Measurements from ENCODE around the gene TTC27. TPM values are rescaled to one million over a fixed set of nuclear protein-coding genes. Genes with fewer than 3 reads are reported as not detected.

TTC27 gene
- total and polyA plus RNA-seq, 2 of the 13 experiments (the other 11 are each of a cell fraction or from before 2014, with no cell fraction given): 26.7 to 44.7 TPM

DNA sequence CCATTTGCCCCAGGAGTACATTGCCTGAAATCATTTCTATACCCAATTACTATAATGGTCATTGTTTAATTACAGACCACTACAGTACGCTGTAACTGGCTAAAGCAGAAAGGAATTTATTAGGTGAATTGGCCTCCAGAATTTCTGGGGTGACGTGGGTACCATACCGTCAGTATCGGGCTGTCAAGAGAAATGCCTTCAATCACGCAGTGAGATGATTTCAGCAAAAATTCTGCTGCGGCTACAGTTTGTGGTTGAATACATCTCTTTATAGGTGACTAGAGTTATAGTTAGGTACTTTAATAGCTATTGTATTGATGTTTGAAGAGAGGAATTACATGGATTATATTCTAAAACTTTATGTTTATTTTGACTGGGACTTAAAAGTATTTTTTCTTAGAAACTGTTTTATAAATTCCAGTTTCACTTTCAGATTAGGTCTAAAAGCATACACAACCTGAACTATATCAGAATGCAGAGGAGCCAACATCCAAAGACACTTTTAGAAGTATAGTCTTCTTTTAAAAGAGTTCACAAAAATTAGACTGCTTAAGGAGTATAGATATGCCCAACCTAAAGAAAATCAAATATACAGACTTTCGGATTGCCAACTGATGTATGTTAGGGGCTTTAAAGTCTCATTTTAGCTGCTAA lies 128.4 kb downstream of the TTC27 start:
- WGBS (ENCODE audit: low lambda C conversion rate): 97% methylated on average over 7 of the region's 7 CpGs
- FAIRE-seq: no peak
- H4K20me1 ChIP-seq (ENCODE audit: insufficient read depth, low read length): no peaks in the 10 kb centered on the region
- CTCF ChIA-PET (ENCODE audit: low intra/inter-chr PET ratio, low total read pairs): no interaction called here
- TF ChIP-seq ZZZ3 (CRISPR knock-in tag; IDR thresholded peaks at IDR 0.05; ENCODE audit: borderline replicate concordance) (no peak), SNRNP70 (IDR thresholded peaks at IDR 0.05; ENCODE audit: low read depth, low read length) (no peak), SRSF1 (optimal IDR thresholded peaks at IDR 0.05; ENCODE audit: low read depth, low read length) (no peak), ZNF563 (CRISPR knock-in tag; IDR thresholded peaks at IDR 0.05) (no peak), ZNF431 (CRISPR knock-in tag; IDR thresholded peaks at IDR 0.05; ENCODE audit: borderline replicate concordance, low read depth) (no peak), ZNF615 (CRISPR knock-in tag; IDR thresholded peaks at IDR 0.05; ENCODE audit: borderline replicate concordance) (no peak), MAFK (conservative IDR thresholded peaks at IDR 0.05 in 1 of 2, IDR thresholded peaks at IDR 0.05 in 1 of 2; ENCODE audit: low read length in 2 of 2) (no peak), ZBTB21 (CRISPR knock-in tag; IDR thresholded peaks at IDR 0.05) (no peak), ZNF772 (CRISPR knock-in tag; IDR thresholded peaks at IDR 0.05) (no peak), PHF8 (CRISPR knock-in tag; IDR thresholded peaks at IDR 0.05) (no peak), ARNT (IDR thresholded peaks at IDR 0.05) (no peak), FOXA1 (IDR thresholded peaks at IDR 0.05) (no peak), FOXA1 (CRISPR knock-in tag; IDR thresholded peaks at IDR 0.05) (no peak), ZNF672 (CRISPR knock-in tag; IDR thresholded peaks at IDR 0.05) (no peak), ZC3H13 (CRISPR knock-in tag; IDR thresholded peaks at IDR 0.05) (no peak)
- TF ChIP-seq, protein P1, sequence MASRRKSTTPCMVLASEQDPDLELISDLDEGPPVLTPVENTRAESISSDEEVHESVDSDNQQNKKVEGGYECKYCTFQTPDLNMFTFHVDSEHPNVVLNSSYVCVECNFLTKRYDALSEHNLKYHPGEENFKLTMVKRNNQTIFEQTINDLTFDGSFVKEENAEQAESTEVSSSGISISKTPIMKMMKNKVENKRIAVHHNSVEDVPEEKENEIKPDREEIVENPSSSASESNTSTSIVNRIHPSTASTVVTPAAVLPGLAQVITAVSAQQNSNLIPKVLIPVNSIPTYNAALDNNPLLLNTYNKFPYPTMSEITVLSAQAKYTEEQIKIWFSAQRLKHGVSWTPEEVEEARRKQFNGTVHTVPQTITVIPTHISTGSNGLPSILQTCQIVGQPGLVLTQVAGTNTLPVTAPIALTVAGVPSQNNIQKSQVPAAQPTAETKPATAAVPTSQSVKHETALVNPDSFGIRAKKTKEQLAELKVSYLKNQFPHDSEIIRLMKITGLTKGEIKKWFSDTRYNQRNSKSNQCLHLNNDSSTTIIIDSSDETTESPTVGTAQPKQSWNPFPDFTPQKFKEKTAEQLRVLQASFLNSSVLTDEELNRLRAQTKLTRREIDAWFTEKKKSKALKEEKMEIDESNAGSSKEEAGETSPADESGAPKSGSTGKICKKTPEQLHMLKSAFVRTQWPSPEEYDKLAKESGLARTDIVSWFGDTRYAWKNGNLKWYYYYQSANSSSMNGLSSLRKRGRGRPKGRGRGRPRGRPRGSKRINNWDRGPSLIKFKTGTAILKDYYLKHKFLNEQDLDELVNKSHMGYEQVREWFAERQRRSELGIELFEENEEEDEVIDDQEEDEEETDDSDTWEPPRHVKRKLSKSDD (CRISPR knock-in tag; IDR thresholded peaks at IDR 0.05; ENCODE audit: low read depth): no peak
- TF ChIP-seq, protein P2, sequence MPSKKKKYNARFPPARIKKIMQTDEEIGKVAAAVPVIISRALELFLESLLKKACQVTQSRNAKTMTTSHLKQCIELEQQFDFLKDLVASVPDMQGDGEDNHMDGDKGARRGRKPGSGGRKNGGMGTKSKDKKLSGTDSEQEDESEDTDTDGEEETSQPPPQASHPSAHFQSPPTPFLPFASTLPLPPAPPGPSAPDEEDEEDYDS (CRISPR knock-in tag; IDR thresholded peaks at IDR 0.05): no peak
- TF ChIP-seq, protein P3, sequence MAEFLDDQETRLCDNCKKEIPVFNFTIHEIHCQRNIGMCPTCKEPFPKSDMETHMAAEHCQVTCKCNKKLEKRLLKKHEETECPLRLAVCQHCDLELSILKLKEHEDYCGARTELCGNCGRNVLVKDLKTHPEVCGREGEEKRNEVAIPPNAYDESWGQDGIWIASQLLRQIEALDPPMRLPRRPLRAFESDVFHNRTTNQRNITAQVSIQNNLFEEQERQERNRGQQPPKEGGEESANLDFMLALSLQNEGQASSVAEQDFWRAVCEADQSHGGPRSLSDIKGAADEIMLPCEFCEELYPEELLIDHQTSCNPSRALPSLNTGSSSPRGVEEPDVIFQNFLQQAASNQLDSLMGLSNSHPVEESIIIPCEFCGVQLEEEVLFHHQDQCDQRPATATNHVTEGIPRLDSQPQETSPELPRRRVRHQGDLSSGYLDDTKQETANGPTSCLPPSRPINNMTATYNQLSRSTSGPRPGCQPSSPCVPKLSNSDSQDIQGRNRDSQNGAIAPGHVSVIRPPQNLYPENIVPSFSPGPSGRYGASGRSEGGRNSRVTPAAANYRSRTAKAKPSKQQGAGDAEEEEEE (CRISPR knock-in tag; IDR thresholded peaks at IDR 0.05; ENCODE audit: borderline replicate concordance): no peak
- H2AFZ ChIP-seq (ENCODE audit: low read length): no peak overlapping the region
- POLR2A ChIA-PET: no interaction called here
- H3K4me1 ChIP-seq (ENCODE audit: insufficient read depth, low read length): peaks cover 24% of the 10 kb centered on the region
- H3K4me2 ChIP-seq (ENCODE audit: low read depth, low read length): no peak overlapping the region
- no peak overlapping the region for H3K27ac ChIP-seq (ENCODE audit: extremely low read length, insufficient read depth, low read length)
- no peaks in the 10 kb centered on the region for H3K79me2 ChIP-seq (ENCODE audit: insufficient read depth, low read length)
- H3K9me3 ChIP-seq (ENCODE audit: low read length): no peaks in the 10 kb centered on the region
- H3K4me3 ChIP-seq (replicated peaks in 1 of 3; ENCODE audit: insufficient read depth in 1 of 3, low read depth in 2 of 3, low read length in 3 of 3): no peak overlapping the region
- DNase-seq (ENCODE audit: low spot score): no peak
- H3K27me3 ChIP-seq (ENCODE audit: control insufficient read depth in 1 of 2, insufficient read depth in 2 of 2, low read length in 2 of 2): no peaks in the 10 kb centered on the region
- H3K9ac ChIP-seq (ENCODE audit: insufficient read depth, low read depth, low read length): no peak overlapping the region
- no peak for ATAC-seq
- in situ Hi-C loops (cut with HindIII; ENCODE audit: extremely low pct_ligation_motif_present, low pct_unique_long_range_greater_than_20kb) (loop anchor here (25.0 kb wide), 1 partner anchor 831 kb away; the partner anchor contains the start of gene FAM98A), intact Hi-C loops (cut with micrococcal nuclease; ENCODE audit: unreplicated experiment) (no loop called here)
- H3K36me3 ChIP-seq (replicated peaks in 1 of 2; ENCODE audit: control insufficient read depth in 1 of 2, insufficient read depth in 2 of 2, low read length in 2 of 2): peaks cover 6 to 30% of the 10 kb centered on the region in 2 experiments; a peak in 4 of 5 replicates
- BruUV-seq (replicated peaks): no TSS peak

Data from HepG2 (cell line).